NCI-H2196 (cell line): ENCODE results near the gene ATP8B4.

Source experiments
- DNase-seq: peaks from one replicate; lab custom pipeline; 2025; ENCODE audit not compliant: unreplicated experiment; lab: John Stamatoyannopoulos, UW

Gene ATP8B4

GRCh38 chr15:50030456-50030855, 88.6 kb downstream of the ATP8B4 start:
- no peak for DNase-seq

- no peak for DNase-seq
Observed at GRCh38 chr15:50028326-50028725, 90.7 kb downstream of the ATP8B4 start.

- no peak for DNase-seq
Observed at GRCh38 chr15:50024281-50024680, 94.8 kb downstream of the ATP8B4 start.

GRCh38 chr15:50018491-50018890, 100.5 kb downstream of the ATP8B4 start:
- DNase-seq = no peak

GRCh38 chr15:50017522-50017921, 101.5 kb downstream of the ATP8B4 start:
- no peak for DNase-seq

GRCh38 chr15:50016951-50017350, 102.1 kb downstream of the ATP8B4 start:
- DNase-seq = no peak

GRCh38 chr15:50012790-50013189, 106.2 kb downstream of the ATP8B4 start:
- DNase-seq = no peak

- DNase-seq = no peak
Observed at GRCh38 chr15:50009634-50010033, 109.4 kb downstream of the ATP8B4 start.

- DNase-seq = peak; percentile 49
Observed at GRCh38 chr15:50003786-50004334, 115.2 kb downstream of the ATP8B4 start.

- no peak for DNase-seq
Observed at GRCh38 chr15:49991587-49991986, 127.4 kb downstream of the ATP8B4 start.

- no peak for DNase-seq
Observed at GRCh38 chr15:49990835-49991545, 128.0 kb downstream of the ATP8B4 start.

- DNase-seq = no peak
Observed at GRCh38 chr15:49989498-49989897, 129.5 kb downstream of the ATP8B4 start.

- DNase-seq = no peak
Observed at GRCh38 chr15:49988766-49989165, 130.3 kb downstream of the ATP8B4 start.

- DNase-seq = no peak
Observed at GRCh38 chr15:49987896-49988295, 131.1 kb downstream of the ATP8B4 start.

- DNase-seq = no peak
Observed at GRCh38 chr15:49987198-49987785, 131.7 kb downstream of the ATP8B4 start.

- DNase-seq = no peak
Observed at GRCh38 chr15:49986326-49986725, 132.7 kb downstream of the ATP8B4 start.

GRCh38 chr15:49985463-49985862, 133.6 kb downstream of the ATP8B4 start:
- DNase-seq = no peak

GRCh38 chr15:49984436-49984835, 134.6 kb downstream of the ATP8B4 start:
- DNase-seq = no peak

GRCh38 chr15:49982584-49982983, 136.4 kb downstream of the ATP8B4 start:
- DNase-seq = no peak

- DNase-seq = no peak
Observed at GRCh38 chr15:49979705-49980382, 139.2 kb downstream of the ATP8B4 start.

- no peak for DNase-seq
Observed at GRCh38 chr15:49978121-49978520, 140.9 kb downstream of the ATP8B4 start.

- DNase-seq = no peak
Observed at GRCh38 chr15:49977306-49977705, 141.7 kb downstream of the ATP8B4 start.
